Stomach (tissue), 9 donors: ENCODE measurements around the gene HS6ST3. TPM values are rescaled to one million over a fixed set of nuclear protein-coding genes. Genes with fewer than 3 reads are reported as not detected.
A peak's percentile ranks its signal among the peaks of the same experiment; 100 is the strongest.

ENCODE experiments used
- DNase-seq, 2 donors: peaks; one replicate each; pipeline versions ENCODE4 v3.0.0 to v3.0.0-alpha.2; 2013 to 2019
- H3K27ac ChIP-seq, 5 donors: fragments of 200-600 bp in 4 of 5; sonication (generic) in 4 of 5; one replicate each; pipeline ENCODE4 v1.5.1; 2013 to 2019; ENCODE audit warnings: mild to moderate bottlenecking in 1 of 5, moderate library complexity in 1 of 5
- H3K27me3 ChIP-seq, 3 donors: fragments of 200-600 bp; sonication (generic); one replicate each; pipeline ENCODE4 v1.5.1; 2017 to 2019; ENCODE audit warnings: mixed run types in 1 of 3
- H3K36me3 ChIP-seq, 4 donors: fragments of 200-600 bp; sonication (generic); 1 replicate in 3 of 4; 2 replicates in 1 of 4; pipeline ENCODE4 v1.5.1; 2016 to 2019
- H3K4me1 ChIP-seq, 4 donors: fragments of 200-600 bp; sonication (generic); one replicate each; pipeline ENCODE4 v1.5.1; 2016 to 2019
- H3K4me3 ChIP-seq, 4 donors: fragments of 200-600 bp; sonication (generic) in 3 of 4; one replicate each; pipeline ENCODE4 v1.5.1; 2016 to 2019; ENCODE audit warnings: mild to moderate bottlenecking in 1 of 4
- H3K9me3 ChIP-seq, 4 donors: fragments of 200-600 bp; sonication (generic); one replicate each; pipeline ENCODE4 v1.5.1; 2016 to 2019
- EP300 ChIP-seq: sonication (generic); formaldehyde crosslinking; IDR thresholded peaks from one replicate; pipeline ENCODE4 v1.6.1; 2017; ENCODE audit warnings: antibody characterized with exemption
- POLR2A ChIP-seq, 4 donors: fragments of 450-650 bp; IDR thresholded peaks; one replicate each; pipeline ENCODE4 v1.6.1; 2016; ENCODE audit warnings: antibody characterized with exemption in 4 of 4, control low read depth in 2 of 4, mild to moderate bottlenecking in 1 of 4, moderate library complexity in 1 of 4
- POLR2AphosphoS5 ChIP-seq, 3 donors: sonication (generic); formaldehyde crosslinking; IDR thresholded peaks; one replicate each; pipeline ENCODE4 v1.6.1; 2016; ENCODE audit warnings: antibody characterized with exemption in 3 of 3
- WGBS, 5 donors: extraction: QIAGEN DNeasy Blood & Tissue Kit in 3 of 5; methylation state at CpG; one replicate each; pipeline versions ENCODE4 v1.1.5 to v1.1.7; 2013 to 2018; 5-methylcytosine and 5-hydroxymethylcytosine counted together
- intact Hi-C: fragments of 100-400 bp; cut with DNase I; formaldehyde crosslinking; loops from one replicate; pipeline ENCODE4 v1.15.1; 2023; ENCODE audit warnings: low total_unique reads
- polyA plus RNA-seq, 3 donors: library from polyadenylated mRNA; stranded (reverse); fragments of 200-250 nt; gene quantifications; one replicate each; pipeline ENCODE4 v1.2.3, GENCODE V29; 2013
- total RNA-seq, 5 donors: library from RNA; depleted of rRNA; stranded (reverse); fragments of >200 nt; gene quantifications; one replicate each; pipeline versions ENCODE4 v1.1.0 to v1.2.3, GENCODE V29; 2014 to 2016
- TF ChIP-seq, protein P1 (sequence below), 7 experiments: fragments of 450-650 bp in 4 of 7; fragments of 200-600 bp in 3 of 7; sonication (generic) in 3 of 7; IDR thresholded peaks; one replicate each; pipeline ENCODE4 v1.5.1; 2016 to 2019; ENCODE audit warnings: antibody characterized with exemption in 7 of 7, control low read depth in 2 of 7, mild to moderate bottlenecking in 1 of 7
- donor health status: healthy with polysubstance abuse.
- donor health status: Bipolar disorder and iron deficiency.
- donor health status: healthy.

The HS6ST3 gene
- total and polyA plus RNA-seq, 8 donors, result 0.15 to 4.0 (median 0.75) TPM; not detected in 1

GRCh38 chr13:96817336-96817941 is 727.5 kb downstream of the HS6ST3 start:
- Histone ChIP-seq H3K27me3 (no peaks in the 10 kb centered on the region), H3K27ac (no peak overlapping the region), H3K36me3 (no peaks in the 10 kb centered on the region), H3K4me1 (peaks cover 0 to 7% (median 3%) of the 10 kb centered on the region in 4 donors), H3K9me3 (peaks cover 0 to 8% (median 0%) of the 10 kb centered on the region in 4 donors), H3K4me3 (no peak overlapping the region)
- peak in 1 of 2 donors; percentile 32 for DNase-seq
- no peak for TF ChIP-seq EP300
- TF ChIP-seq, protein P1, sequence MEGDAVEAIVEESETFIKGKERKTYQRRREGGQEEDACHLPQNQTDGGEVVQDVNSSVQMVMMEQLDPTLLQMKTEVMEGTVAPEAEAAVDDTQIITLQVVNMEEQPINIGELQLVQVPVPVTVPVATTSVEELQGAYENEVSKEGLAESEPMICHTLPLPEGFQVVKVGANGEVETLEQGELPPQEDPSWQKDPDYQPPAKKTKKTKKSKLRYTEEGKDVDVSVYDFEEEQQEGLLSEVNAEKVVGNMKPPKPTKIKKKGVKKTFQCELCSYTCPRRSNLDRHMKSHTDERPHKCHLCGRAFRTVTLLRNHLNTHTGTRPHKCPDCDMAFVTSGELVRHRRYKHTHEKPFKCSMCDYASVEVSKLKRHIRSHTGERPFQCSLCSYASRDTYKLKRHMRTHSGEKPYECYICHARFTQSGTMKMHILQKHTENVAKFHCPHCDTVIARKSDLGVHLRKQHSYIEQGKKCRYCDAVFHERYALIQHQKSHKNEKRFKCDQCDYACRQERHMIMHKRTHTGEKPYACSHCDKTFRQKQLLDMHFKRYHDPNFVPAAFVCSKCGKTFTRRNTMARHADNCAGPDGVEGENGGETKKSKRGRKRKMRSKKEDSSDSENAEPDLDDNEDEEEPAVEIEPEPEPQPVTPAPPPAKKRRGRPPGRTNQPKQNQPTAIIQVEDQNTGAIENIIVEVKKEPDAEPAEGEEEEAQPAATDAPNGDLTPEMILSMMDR (IDR thresholded peaks at IDR 0.05), result peak in 5 of 7 experiments; percentile 19 to 53 (median 34)
- WGBS, 5 donors, result 18 to 27% (median 24%) methylated on average over 4 of the region's 4 CpGs
- intact Hi-C loops, result no loop called here

DNA sequence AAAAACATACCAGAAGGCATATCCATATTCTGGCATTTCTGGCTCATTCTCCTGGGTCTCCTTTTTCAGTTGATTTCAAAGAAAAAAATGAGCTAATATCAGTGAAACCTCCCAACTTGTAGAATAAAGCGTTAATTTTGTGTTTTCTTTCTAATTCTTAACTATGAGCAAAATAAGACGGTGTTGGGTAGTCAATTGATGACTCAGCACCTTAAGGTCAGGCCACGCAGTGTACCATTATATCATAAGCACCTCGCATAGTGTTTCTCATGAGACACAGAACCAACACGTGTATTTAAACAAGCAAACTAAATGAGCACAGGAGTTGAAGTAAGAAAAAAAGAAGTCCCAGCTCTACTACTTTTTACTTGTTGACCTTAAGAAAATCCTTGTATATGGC is 729.5 kb downstream of the HS6ST3 start:
- H3K4me1 ChIP-seq, result peaks cover 0 to 9% (median 7%) of the 10 kb centered on the region in 4 donors
- no peaks in the 10 kb centered on the region for H3K36me3 ChIP-seq
- peaks cover 0 to under 1% (median 0%) of the 10 kb centered on the region in 4 donors for H3K9me3 ChIP-seq
- no peak overlapping the region for H3K4me3 ChIP-seq
- no peak overlapping the region for H3K27ac ChIP-seq
- DNase-seq, result no peak
- TF ChIP-seq POLR2AphosphoS5 (IDR thresholded peaks at IDR 0.05) (no peak), POLR2A (IDR thresholded peaks at IDR 0.05) (no peak), EP300 (no peak)
- TF ChIP-seq, protein P1 (IDR thresholded peaks at IDR 0.05), result no peak
- 86 to 91% (median 88%) methylated on average over 5 of the region's 5 CpGs for WGBS, 5 donors
- intact Hi-C loops, result no loop called here
- no peaks in the 10 kb centered on the region for H3K27me3 ChIP-seq

DNA sequence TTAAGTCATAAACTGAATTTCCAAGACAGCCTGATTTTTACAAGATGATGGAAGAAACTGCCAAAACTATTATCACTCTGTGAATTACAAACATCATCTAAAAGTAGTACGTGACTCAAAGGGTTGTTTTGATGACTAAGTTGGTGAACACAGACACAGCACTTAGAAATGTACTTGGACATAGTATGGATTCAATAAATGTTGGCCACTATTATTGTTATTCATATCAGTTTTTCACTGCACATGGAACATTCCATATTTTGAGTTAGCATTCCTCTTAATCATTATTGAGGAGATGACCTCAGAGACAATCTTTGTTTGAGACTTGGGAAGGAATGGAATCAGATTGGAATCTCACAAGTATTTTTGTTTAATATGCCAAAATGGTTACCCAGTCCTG is 731.5 kb downstream of the HS6ST3 start:
- WGBS, 5 donors, result 73 to 90% (median 75%) methylated on average over 1 of the region's 1 CpG
- TF ChIP-seq POLR2AphosphoS5 (IDR thresholded peaks at IDR 0.05) (no peak), POLR2A (IDR thresholded peaks at IDR 0.05) (no peak), EP300 (no peak)
- TF ChIP-seq, protein P1 (IDR thresholded peaks at IDR 0.05), result no peak
- intact Hi-C loops, result no loop called here

DNA sequence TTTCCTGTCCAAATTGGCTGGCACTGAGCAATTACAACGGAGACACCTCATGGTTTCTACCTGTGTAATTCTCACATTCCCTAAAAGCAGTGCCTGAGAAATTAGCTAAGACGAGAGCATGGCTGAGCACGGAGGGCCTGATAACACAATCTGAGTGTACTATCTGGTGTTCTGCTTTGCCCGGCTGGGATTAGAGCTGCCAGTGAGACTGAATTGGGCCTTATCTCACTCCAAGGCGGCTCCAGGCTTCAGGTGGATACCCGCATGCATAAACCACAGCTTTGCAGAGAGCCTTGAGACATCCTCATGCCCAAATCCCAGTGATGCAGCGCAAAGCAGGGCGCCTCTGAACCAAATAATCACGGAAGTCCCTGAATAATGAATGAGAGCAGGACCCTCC is 732.1 kb downstream of the HS6ST3 start:
- Histone ChIP-seq H3K27ac (no peak overlapping the region), H3K9me3 (no peaks in the 10 kb centered on the region), H3K4me1 (peaks cover 0 to 9% (median 7%) of the 10 kb centered on the region in 4 donors), H3K27me3 (no peaks in the 10 kb centered on the region), H3K4me3 (no peak overlapping the region), H3K36me3 (no peaks in the 10 kb centered on the region)
- TF ChIP-seq POLR2AphosphoS5 (IDR thresholded peaks at IDR 0.05), result no peak
- TF ChIP-seq, protein P1 (IDR thresholded peaks at IDR 0.05), result no peak
- no peak for TF ChIP-seq POLR2A (IDR thresholded peaks at IDR 0.05)
- TF ChIP-seq EP300, result no peak
- intact Hi-C loops, result no loop called here
- 43 to 62% (median 51%) methylated on average over 8 to 9 of the region's 9 CpGs for WGBS, 5 donors
- DNase-seq, result no peak

More for the DNA sequence above, 731.5 kb downstream of the HS6ST3 start:
- Histone ChIP-seq H3K27me3 (no peaks in the 10 kb centered on the region), H3K4me3 (no peak overlapping the region), H3K9me3 (no peaks in the 10 kb centered on the region), H3K4me1 (peaks cover 0 to 9% (median 7%) of the 10 kb centered on the region in 4 donors), H3K27ac (no peak overlapping the region), H3K36me3 (no peaks in the 10 kb centered on the region)
- no peak for DNase-seq
